Measurements from ENCODE around the gene EPHX1.
A peak's percentile ranks its signal among the peaks of the same experiment; 100 is the strongest.

EPHX1 gene

GRCh38 chr1:225865514-225865913, 55.6 kb downstream of the EPHX1 start:
- DNase-seq: no peak

GRCh38 chr1:225866061-225866837, 56.3 kb downstream of the EPHX1 start:
- peak; percentile 80 for DNase-seq

GRCh38 chr1:225866981-225867380, 57.1 kb downstream of the EPHX1 start:
- no peak for DNase-seq

DNA sequence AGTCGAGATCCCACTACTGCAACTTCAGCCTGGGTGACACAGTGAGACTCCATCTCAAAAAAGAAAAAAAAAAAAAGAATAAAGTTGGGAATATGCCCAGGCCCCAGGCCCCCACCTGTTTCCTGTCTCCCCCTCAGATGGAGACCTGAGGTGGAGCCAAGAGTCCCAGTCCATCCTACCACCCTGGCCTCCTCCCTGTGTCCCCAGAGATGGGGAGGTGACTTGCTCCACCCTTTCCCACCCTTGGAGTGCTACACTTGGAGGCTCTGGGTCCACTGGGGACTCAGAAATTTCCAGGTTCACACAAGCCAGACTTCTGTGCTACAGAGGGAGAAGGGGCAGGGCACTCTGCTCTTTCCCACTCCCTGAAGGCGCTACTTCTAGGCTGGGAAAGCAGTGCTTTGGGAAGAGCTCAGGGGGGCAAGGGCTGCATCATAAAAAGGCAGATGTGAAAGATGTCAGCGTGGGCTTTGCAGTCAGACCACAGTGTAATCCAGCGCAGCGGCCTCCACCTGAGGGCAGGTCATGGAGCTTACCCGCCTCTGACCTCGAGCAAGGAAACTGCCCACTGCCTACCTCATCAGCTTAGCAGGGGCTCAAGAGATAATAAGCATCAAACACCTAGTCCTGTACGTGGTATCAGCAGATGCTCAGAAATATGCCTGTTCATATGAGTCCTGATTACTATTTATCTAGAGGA, 58.9 kb downstream of the EPHX1 start:
- no peak for DNase-seq

DNA sequence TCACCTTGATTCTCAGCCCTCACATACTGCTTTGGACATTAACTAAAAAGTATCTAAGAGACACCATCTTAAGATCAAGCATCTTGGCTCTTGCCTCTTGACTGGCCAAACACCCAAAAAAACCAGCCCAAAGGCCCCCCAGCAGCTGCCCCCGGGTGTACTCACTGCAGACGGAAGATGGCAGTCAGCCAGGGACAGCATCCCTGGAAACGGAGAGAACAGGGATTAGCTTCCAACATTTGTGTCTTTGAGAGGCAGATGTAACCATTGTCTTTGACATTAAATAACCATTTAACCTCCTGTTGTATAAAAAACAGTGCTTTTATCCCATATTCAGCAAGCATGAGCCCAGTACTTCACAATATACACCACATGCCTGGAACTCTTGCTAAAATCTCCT, 61.0 kb downstream of the EPHX1 start:
- DNase-seq: no peak

DNA sequence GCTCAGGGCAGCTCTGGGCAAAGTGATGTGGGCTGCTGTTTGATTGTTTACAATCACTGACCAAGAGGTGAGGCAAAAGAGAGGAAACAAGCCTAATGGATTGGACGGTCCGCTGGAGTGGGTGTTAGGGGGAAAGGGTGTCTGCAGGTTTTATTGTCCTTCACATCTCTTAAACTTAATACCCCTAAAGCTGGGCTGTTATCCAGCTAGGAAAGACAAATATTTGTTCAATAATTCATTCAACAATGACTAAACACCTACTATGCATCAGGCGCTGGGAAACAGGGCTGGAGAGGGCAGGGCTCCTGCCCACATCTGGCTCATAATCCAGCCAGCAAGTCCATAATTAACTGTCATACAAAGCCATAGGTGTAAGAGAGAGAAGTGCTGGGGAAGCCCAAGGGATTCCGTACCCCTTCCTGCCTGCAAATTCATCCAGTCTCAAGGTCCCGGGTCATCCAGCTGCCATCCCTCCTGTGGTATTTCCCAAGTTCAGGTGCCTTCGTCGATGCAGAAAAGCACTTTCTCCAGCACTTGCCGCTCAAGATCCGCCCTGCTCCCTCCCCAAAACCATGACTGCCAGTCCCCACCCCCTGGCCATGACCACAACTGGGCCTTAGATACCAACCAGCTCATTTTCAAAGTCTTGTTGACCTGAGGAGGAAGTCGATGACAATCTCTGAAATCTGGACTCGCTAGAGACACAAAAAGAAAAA, 61.6 kb downstream of the EPHX1 start:
- DNase-seq: no peak

- DNase-seq: no peak
These were observed 62.1 kb downstream of the EPHX1 start for GRCh38 chr1:225872075-225872430.

DNA sequence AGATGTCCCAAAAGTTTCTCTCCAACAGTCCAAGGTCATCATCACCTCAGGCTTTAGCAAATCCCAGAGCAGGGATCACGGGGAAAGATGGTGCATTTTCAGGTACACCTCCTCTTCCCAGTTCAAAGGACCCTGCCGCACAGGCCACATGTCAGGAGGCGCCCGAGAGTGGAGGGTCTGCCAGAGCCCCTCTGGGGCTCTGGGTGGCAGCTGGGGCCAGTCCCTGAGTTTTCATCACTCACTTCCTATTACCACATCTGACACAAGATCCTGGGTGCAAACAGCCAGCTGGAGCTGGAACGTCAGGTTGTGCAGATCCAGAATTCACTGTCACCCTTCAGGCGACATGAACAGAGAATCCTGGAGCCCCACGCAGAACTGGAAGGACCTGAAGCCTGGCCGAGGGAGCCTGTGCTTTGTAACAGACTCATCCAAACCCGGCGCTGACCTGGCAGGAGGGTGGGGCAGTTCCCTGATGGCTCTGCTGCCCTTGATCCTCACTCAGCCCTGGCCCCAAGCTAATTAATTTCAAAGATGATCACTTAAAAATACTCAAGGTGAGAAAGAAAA, 63.4 kb downstream of the EPHX1 start:
- no peak for DNase-seq

GRCh38 chr1:225874431-225874830, 64.5 kb downstream of the EPHX1 start:
- no peak for DNase-seq

DNA sequence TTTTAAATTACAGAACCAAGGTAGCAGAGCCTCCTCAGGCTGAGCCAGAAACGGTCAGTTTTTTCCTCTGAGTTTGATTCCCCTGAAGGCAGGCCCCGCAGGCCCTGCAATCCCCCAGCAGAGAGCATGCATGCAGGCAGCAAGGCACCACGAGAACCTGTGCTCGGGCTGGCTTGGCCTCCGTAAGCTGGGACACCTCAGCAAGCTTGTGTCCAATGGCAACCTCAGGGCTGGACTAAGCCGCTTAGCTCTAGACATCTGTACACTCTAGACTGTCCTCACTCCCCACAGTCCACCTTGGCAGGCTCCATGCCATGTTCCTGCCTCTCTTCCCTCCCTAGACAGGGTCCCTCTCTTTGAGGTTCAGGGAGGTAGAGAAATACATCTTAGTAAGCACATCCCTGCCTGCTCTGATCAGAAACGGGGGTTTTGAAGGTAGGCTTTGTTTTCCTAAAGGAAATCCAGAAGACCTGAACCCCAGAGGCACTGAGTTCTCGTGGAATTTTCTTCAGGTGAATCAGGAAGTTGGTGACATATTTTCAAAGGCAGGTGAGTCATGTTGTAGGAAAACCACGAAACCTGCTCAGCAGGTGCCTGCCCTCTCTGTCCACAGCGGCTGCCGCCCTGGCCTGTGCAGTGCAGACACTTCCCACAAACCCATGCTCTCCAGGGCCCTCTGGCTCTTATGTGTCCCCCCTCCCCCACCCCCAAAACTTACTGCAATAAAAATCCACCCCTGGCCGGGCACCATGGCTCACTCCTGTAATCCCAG, 65.3 kb downstream of the EPHX1 start:
- no peak for DNase-seq

GRCh38 chr1:225876900-225877510, 67.1 kb downstream of the EPHX1 start:
- no peak for DNase-seq

- DNase-seq: peak; percentile 19
These were observed 67.7 kb downstream of the EPHX1 start for GRCh38 chr1:225877580-225877979.

DNA sequence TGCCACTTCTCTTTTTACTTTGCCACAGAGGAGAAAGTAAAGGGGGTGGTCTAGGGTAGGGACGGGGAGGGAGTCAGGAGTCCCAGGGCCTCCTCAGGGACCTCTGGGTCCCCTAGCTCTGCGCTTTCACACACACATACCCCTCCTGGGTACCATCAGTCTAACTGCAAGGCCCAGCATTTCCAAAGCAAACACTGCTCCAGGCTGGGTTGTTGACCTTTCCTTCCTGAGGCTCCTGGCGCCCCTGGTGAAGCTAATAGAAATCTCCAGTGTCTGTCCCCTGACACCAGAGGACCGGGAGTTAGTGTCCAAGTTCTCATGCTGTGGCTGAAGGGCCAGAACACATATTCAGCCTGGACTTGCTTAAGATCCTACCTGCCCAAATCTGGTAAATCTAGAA, 68.4 kb downstream of the EPHX1 start:
- DNase-seq: no peak

DNA sequence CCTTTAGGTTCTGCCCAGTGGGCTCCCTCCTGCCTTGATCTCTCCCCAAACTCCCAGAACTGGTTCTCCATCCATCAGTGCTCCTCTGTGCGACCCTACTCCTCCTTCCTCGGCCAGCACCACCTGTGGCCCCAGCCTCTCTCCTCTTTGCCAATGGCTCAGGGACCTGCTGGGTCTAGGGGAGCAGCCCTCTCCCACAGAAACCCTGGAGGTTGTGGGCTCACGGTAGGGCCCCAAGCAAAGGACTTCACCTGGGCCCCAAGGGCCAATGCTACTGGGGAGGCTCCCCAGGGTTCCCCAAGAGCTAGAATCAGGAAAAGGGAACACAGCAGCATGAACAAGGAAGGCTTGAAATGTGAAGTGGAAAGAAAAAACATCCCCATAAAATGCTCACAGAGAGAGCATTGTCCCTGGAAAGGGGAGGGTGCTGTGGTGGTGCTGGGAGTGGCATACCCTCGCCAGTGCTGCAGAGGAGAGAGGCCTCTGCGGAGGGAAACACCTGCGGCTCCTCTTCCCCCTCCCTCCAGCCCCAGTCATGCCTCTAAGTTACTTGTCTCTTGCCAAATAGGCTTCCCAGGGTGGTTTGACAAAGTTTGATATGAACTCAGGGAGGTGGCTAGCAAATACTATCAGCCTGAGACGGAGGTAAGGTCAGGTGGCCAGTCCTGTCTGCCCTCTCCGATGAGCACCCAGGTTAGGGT, 69.7 kb downstream of the EPHX1 start:
- DNase-seq: peak; percentile 31

GRCh38 chr1:225880222-225880588, 70.3 kb downstream of the EPHX1 start:
- no peak for DNase-seq

DNA sequence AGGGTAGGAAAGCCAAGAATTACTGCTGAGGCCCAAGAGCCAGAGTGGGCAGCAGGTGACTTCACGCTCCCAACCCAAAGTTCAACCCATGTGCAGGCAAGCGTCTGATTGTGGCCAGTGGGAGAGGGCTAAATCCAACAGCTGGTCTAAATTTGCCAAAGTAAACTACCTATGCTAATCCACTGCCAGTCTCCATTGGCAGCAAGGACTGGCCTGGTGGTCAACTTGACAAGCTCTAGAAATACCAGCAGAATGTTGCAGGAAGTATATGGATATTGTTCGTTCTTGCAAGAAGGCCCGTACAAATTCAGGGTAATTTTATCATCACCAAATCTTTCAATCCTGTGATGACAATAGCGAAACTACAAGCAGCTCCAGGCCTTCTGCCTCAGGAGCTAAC, 70.7 kb downstream of the EPHX1 start:
- DNase-seq: no peak

GRCh38 chr1:225881081-225881958, 71.4 kb downstream of the EPHX1 start:
- peak; percentile 45 for DNase-seq

GRCh38 chr1:225881959-225882693, 72.2 kb downstream of the EPHX1 start, which contains the start of gene TMEM63A:
Gene TMEM63A, minus strand, starts transcription at chr1:225882380. Its CDS starts 4,800 bp downstream, at chr1:225877580.
- peak; percentile 89 for DNase-seq

DNA sequence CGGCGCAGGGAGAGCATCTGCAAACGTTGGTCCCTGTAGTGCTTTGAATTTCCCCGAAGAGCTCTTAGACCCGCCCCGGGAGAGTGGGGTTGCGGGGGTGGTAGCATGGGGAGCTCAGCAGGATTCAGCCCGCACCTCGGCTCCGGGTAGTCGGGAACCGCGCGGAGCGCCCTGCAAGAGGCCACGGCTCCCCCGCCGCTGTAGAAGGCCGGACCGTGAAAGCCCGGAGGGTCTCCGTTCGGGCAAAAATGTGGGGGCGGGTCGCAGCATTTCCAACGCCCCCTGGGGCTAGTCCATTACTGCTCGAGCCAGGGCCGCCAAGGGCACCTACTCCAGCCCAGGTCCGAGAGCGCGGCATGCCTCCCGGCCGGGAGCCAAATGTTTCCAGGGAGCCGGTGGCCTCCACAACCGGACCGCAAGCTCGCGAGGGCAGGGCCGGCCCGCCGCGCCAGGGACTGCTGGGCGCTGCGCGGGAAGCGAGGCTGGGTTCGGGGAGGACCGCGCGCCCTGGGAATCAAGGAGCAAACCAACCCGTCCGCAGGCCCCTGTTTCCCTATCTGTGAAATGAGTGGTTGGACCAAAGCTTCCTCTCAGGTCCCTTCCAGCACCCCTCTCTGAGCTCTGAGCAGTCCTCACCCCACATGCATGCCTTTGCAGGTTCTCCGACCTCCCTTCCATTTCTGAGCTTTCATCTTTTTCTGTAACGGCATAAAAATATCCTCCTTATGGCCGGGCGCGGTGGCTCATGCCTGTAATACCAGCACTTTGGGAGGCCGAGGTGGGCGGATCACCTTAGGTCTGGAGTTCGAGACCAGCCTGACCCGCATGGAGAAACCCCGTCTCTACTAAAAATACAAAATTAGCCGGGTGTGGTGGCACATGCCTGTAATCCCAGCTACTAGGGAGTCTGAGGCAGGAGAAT, 73.0 kb downstream of the EPHX1 start:
- DNase-seq: peak; percentile 48
